GM13976 (cell line): Measurements from ENCODE around the gene ABI3BP.

Experiments used
- DNase-seq: peaks from one replicate; pipeline ENCODE4 v3.0.0; 2012; ENCODE audit warnings: low spot score
- CTCF ChIP-seq: IDR thresholded peaks from 2 replicates; pipeline ENCODE4 v1.5.1; 2012; ENCODE audit warnings: borderline replicate concordance, mild to moderate bottlenecking; ENCODE audit not compliant: insufficient read depth; ENCODE audit errors: extremely low read depth, missing control alignments, control extremely low read depth
- in situ Hi-C: fragments of 300-500 bp; cut with MboI; formaldehyde crosslinking; loops from one replicate; pipeline ENCODE4 v1.12.0; 2022; ENCODE audit warnings: low sequenced_read_pairs, mixed read lengths, inconsistent platforms; ENCODE audit not compliant: unreplicated experiment

Gene ABI3BP

GRCh38 chr3:100850156-100850555 lies 143.1 kb downstream of the ABI3BP start:
- no peak for DNase-seq
- no peak for TF ChIP-seq CTCF
- in situ Hi-C loops = no loop called here

GRCh38 chr3:100844063-100844936 lies 148.9 kb downstream of the ABI3BP start:
- no peak for TF ChIP-seq CTCF
- no peak for DNase-seq
- in situ Hi-C loops = no loop called here

GRCh38 chr3:100838157-100838556 lies 155.1 kb downstream of the ABI3BP start:
- in situ Hi-C loops = no loop called here
- no peak for DNase-seq
- TF ChIP-seq CTCF = no peak

- no peak for DNase-seq
- in situ Hi-C loops = no loop called here
- TF ChIP-seq CTCF = no peak
Observed at GRCh38 chr3:100836661-100837060, 156.6 kb downstream of the ABI3BP start.

- no peak for DNase-seq
- no peak for TF ChIP-seq CTCF
- in situ Hi-C loops = no loop called here
Observed at GRCh38 chr3:100834332-100834731, 158.9 kb downstream of the ABI3BP start.

- TF ChIP-seq CTCF = no peak
- DNase-seq = no peak
- in situ Hi-C loops = no loop called here
Observed at GRCh38 chr3:100833483-100833882, 159.7 kb downstream of the ABI3BP start.
